Activated CD4-positive, CD25-positive, alpha-beta regulatory T cell treated with anti-CD3 and anti-CD28 coated beads, Interleukin-2, amount 50 U/mL, for 72 hours (primary cell): ENCODE measurements around the gene TMEM145.
A peak's percentile ranks its signal among the peaks of the same experiment; 100 is the strongest.
"Not testable (repeated sequence)": the region's sequence is repeated elsewhere in the genome, so short reads cannot be mapped to it uniquely, and the experiment has no call there.

Experiments used
- DNase-seq: peaks from one replicate; pipeline ENCODE4 v3.0.0; 2021

The TMEM145 gene

DNA sequence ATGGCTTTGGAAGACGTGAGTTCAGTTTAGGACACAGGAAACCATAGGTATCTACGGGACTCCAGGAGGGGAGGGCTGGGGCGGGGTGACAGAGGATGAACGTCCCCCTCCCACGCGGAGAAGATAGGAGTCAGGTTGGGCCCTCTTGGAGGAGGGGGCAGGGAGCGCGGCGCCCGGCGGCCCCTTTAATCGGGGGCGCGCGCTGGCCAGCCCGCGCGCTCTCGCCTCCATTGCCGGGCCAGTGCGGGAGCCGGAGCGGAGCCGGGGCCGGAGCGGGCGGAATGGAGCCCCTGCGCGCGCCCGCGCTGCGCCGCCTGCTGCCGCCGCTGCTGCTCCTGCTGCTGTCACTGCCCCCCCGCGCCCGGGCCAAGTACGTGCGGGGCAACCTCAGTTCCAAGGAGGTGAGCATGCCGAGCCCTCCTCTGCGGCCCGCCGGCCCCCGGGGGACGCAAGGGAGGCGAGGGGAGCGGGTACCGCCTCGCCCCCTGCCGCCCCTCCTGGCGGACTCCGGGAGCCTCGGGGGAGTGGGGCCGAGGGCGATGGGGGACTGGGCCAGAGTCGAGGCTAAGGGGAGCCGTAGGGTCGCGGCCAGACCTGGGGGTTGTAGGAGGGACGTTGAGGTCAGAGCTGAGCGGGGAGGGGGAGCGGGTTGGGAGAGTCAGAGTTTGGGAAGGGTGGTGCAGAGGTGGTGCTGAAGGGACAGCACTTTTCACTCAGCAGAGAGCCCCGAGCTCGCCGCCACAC, at the start of gene TMEM145:
Gene TMEM145 (plus strand): TSS at position 214 of the 744 bp plus-strand sequence. CDS start 68 bp downstream, at position 282.
- DNase-seq = no peak

DNA sequence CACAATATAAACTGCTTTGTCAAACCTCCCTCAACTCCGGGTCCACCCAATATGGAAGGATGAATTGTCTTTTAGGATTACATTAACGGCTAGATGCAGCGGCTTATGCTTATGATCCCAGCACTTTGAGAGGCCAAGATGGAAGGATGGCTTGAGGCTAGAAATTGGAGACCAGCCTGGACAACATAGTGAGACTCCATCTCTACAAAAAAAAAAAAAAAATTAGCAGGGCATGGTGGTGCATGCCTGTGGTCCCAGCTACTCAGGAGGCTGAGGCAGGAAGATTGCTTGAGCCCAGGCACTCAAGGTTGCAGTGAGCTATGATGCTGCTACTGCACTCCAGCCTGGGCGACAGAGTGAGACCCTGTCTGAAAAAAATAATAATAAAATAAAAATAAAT, 47.0 kb upstream of the TMEM145 start:
- not testable (repeated sequence) for DNase-seq

DNA sequence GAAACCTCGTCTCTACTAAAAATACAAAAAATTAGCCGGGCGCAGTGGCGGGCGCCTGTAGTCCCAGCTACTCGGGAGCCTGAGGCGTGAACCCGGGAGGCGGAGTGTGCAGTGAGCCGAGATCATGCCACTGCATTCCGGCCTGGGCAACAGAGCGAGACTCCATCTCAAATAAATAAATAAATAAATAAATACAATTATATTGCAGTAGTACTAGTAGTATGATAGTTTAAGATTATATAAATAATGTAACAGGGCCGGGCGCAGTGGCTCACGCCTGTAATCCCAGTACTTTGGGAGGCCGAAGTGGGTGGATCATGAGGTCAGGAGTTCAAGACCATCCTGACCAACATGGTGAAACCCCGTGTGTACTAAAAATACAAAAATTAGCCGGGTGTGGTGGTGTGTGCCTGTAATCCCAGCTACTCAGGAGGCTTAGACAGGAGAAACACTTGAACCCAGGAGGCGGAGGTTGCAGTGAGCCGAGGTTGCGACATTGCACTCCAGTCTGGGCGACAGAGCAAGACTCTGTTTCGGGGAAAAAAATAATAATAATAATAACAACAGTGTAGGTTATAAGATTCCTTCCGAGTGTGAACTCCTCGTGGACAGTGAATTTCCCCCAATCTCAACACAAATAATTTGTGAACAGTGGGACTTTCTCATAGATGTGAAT, 46.0 kb upstream of the TMEM145 start:
- not testable (repeated sequence) for DNase-seq

DNA sequence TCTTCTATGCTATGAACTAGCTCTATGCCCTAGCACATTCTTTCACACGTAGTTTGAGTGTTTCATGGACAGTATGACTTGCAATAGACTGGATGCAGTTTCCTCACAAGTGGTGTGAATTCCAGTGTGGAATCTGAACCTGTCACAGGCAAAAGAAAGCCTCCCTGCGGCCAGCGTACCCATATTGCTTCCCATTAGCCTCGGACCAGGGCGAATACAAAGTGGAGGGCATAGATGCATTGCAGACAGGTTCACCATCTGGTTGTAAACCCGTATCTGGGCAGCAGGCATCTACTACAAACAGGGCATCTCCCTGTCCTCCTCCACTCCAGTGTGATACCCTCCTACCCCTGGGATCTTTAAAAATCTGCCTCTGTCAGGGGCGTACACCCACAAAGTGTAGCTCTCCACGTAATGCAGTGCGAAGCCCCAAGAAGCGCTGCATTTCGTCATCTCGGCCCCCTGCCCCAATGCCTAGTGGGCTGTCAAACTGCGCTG, 45.4 kb upstream of the TMEM145 start:
- DNase-seq = no peak

DNA sequence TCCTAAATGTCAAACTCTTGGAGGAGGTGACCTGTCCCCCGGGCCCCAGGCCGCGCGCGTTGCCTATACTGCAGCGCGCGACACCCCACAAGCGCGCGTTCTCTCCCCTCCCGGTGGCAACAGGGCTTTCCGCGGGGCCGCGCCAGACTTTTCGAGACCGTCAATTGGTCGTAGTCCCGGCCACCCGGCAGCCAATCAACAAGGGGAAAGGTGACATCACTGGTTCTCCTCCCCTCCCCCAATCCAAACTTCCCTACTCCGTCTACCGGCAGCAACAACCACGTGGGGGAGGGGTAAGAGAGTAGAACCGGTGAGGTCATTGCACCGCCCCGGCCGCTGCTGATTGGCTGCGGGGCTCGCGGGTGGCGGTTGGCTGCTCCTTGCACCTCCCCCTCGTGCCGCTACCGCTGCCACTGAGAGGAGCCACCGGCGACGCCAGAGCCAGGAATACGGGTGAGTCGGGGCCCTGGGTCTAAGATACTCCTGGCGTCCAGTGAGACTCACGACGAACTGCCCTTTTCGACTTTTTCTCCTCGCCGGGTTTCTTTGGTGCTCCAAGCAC, 44.9 kb upstream of the TMEM145 start:
- peak; percentile 96 for DNase-seq

DNA sequence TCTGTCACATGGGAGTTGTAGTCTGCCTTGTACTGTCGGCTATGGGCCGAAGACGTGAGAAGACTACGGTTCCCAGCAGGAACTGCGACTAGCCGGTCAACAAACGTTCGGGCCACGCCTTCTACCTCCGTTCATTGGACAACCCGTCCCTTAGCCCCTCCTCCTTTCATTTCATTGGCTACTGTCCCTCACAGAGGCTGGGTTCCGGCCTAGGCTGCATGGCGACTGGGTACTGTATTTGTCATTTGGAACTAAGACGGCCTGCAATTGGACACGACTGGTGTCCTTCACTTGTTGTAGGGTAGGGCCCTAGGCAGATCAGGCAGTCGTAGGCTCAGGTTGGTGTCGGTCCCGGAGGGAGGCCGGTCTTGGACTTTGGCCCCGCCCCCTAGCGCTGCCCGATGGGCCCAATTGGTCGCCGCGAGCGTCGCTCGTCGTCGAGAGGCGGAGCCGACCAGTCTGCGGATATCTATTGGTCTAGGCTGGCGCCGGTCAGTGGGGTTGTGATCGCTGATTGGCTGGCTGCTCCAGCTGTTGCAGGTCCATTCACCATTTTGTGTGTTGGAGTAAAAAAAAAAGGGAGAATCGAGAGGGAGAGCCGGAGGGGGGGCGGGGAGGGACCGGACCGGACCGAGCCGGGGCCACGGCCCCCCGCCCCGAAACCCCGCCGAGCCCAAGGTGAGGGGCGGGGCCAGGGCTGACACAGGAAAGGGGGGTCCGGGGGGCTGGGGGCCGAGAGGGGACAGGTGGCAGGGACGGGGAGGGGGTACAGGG, 44.2 kb upstream of the TMEM145 start, which contains the start of gene CIC:
Gene CIC (plus strand): TSS at position 549 of the 774 bp plus-strand sequence. CDS start 2,532 bp downstream, outside the sequence.
- DNase-seq = peak; percentile 98

DNA sequence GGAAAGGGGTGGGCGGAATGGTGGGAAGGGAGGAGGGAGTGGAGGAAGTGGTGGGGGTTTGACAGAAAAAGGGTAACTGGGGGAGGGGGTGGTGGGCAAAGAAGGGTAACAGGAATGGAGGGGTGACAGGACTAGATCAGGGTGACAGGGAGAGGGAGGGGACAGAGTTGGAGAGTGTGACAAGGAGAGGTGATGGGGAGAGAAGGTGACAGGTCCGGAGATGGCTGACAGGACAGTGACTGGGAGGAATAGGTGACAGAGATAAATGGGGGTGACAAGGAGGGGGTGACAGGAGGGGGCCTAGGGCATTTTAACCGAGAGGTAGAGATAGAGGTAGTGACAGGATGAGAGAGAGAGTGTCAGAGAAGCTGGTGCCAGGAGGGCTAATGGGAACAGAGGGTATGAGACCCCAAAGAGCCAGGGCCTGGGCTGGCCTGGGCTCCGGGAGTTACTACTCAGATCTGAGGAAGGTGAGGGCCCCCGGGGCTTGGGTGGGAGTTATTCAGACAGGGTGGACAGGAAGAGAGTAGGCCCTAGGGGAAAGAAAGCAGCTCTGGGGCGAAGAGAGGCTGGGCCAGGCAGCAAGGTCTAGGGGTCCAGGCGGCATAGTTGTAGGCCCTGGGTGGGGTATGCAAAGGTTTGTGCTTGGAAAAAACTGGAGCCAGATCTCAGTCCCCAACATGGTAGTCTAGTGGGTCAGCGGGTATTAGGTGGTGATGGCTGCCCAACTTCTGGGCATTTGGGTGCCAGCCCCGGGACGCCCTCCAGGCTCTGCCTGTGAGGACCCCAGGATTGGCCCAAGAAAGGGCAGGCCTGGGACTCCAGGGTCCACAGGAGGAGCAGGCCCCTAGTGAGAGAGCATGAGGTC, 43.4 kb upstream of the TMEM145 start:
- DNase-seq = no peak

DNA sequence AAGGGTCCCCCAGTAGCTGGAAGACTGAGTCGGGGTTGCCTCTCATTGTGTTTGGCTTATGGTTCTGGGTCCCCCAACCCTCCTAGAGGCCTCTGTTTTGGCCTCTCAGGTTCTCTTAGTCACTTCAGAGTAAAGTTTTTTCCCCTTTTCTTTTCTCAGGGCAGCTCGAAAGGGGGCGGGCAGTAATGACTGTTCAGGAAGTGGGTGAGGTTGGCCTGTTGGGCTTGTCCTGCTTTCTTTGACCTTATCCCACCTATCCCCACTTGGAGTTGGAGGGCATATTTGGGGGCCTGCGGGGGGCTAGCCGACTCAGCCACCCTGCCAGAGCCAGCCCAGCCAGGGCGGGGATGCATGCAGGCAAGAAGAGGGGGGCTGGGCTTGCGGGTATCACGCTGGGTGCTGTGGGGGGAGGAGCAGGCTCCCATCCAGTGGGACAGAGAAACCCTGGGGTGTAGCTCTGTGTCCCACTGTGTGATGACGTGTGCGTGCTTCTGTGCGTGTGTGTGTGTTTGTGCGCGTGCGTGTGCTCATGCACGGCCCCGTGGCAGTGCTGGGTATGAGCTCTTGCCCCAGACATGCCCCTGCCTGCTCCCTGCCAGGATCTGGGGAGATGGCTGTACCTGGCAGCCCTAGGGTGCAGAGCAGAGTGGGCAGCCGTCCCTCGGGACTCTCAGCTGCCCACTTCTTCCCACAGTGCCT, 42.6 kb upstream of the TMEM145 start:
- DNase-seq = peak; percentile 59

DNA sequence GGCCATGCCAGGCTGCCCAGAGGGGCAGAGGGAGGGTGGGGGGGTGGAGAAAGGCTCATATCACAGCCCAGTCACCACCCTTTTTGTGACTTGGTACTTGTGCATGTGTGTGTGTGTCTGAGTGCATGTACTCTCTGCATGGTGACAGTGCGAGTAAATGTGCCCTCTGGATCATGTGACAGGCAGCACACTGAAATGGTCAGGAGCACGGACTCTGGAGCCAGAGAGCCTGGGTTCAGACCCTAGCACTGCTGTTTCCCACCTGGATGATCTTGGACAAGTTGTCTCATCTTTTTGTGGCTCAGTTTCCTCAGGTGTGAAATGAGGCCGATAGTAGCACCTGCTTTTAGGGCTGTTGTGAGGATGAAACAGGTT, 42.1 kb upstream of the TMEM145 start:
- DNase-seq = no peak

DNA sequence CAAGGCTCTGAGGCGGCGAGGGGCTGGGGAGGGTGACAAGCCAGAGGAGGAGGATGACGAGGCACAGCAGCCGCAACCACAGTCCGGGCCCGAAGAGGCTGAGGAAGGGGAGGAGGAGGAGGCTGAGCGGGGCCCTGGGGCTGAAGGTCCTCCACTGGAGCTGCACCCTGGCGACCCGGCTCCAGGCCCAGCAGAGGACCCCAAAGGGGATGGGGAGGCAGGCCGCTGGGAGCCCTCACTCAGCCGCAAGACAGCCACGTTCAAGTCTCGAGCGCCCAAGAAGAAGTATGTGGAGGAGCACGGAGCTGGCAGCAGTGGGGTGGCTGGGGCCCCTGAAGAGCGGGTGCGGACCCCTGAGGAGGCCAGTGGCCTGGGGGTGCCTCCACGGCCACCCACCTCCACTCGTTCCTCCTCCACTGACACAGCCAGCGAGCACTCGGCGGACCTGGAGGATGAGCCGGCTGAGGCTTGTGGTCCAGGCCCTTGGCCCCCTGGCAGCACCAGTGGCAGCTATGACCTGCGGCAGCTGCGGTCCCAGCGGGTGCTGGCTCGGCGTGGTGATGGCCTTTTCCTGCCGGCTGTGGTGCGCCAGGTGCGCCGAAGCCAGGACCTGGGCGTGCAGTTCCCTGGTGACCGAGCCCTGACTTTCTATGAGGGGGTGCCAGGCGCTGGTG, 41.1 kb upstream of the TMEM145 start:
- no peak for DNase-seq

DNA sequence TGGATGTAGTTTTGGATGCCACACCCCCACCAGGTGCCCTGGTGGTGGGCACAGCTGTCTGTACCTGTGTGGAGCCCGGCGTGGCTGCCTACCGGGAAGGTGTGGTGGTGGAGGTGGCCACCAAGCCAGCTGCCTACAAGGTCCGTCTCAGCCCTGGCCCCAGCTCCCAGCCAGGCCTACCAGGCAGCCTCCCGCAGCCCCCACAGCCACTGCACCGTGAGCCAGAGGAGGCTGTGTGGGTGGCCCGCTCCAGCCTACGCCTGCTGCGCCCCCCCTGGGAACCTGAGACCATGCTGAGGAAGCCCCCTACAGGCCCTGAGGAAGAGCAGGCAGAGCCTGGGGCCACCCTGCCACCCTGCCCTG, 40.6 kb upstream of the TMEM145 start:
- DNase-seq = no peak

DNA sequence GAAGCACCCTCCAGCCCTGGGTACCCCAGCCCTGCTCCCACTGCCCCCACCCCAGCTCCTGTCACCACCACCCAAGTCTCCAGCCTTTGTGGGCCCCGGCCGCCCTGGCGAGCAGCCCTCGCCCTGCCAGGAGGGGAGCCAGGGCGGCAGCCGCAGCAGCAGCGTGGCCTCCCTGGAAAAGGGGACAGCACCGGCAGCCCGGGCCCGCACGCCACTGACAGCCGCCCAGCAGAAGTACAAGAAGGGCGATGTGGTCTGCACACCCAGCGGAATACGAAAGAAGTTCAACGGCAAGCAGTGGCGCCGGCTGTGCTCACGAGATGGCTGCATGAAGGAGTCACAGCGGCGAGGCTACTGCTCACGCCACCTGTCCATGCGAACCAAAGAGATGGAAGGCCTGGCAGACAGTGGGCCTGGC, 40.1 kb upstream of the TMEM145 start:
- DNase-seq = no peak

DNA sequence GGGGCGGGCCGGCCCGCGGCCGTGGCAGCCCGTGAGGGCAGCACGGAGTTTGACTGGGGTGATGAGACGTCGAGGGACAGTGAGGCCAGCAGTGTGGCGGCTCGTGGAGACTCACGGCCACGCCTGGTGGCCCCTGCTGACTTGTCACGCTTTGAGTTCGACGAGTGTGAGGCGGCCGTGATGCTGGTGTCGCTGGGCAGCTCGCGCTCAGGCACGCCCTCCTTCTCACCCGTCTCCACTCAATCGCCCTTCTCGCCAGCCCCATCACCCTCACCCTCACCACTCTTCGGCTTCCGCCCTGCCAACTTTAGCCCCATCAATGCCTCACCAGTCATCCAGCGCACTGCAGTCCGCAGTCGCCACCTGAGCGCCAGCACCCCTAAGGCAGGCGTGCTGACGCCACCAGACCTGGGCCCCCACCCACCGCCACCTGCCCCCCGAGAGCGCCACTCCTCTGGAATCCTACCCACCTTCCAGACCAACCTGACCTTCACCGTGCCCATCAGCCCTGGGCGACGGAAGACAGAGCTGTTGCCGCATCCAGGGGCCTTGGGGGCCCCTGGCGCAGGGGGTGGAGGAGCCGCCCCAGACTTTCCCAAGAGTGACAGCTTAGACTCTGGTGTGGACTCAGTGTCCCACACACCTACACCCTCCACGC, 39.6 kb upstream of the TMEM145 start:
- no peak for DNase-seq

DNA sequence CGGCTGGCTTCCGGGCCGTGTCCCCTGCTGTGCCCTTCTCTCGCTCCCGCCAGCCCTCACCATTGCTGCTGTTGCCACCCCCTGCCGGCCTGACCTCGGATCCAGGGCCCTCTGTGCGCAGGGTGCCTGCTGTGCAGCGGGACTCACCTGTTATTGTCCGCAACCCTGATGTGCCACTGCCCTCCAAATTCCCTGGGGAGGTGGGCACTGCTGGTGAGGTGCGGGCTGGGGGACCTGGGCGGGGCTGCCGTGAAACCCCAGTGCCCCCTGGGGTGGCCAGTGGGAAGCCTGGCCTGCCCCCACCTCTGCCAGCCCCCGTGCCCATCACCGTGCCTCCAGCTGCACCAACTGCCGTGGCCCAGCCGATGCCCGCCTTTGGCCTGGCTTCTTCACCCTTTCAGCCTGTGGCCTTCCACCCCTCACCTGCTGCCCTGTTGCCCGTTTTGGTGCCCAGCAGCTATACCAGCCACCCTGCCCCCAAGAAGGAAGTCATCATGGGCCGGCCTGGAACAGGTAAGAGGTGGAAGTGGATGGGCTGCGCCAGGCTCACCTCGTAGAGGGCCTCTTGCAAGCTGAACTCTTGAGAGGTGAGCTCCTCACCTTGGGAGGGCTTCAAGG, 38.9 kb upstream of the TMEM145 start:
- DNase-seq = no peak

DNA sequence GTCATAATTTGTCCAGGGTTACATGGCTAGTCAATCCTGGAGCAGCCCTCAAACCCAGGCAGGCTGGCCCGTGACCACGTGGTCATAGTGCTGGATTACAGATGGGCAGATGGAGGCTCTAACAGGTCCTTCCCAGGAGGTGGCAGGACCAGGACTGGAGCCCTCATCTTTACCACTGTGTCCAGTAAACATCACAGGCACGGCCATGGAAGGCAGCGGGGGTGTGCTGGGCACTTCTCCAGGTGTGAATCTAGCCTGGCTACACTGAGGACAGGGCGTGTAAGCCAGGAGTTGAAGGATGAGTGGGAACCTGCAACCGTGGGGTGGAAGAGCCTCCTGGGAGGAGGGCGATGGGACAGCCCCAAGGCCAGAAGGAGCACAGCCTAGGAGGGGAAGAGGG, 38.0 kb upstream of the TMEM145 start:
- no peak for DNase-seq

DNA sequence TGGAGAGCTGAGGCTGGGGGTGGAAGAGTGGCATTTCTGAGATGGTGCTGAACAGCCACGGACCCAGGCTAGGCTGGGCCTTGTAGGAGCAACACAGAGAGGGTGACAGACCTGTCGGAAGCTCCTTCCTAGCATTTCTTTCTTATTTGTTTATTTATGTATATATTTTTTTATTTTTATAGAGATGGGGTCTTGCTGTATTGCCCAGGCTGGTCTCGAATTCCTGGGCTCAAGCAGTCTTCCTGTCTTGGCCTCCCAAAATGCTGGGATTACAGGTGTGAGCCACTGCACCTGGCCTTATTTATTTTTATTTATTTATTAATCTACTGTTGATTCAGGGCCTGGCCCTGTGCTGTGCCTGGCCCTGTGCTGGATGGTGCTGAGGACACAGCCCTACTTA, 37.6 kb upstream of the TMEM145 start:
- no peak for DNase-seq

DNA sequence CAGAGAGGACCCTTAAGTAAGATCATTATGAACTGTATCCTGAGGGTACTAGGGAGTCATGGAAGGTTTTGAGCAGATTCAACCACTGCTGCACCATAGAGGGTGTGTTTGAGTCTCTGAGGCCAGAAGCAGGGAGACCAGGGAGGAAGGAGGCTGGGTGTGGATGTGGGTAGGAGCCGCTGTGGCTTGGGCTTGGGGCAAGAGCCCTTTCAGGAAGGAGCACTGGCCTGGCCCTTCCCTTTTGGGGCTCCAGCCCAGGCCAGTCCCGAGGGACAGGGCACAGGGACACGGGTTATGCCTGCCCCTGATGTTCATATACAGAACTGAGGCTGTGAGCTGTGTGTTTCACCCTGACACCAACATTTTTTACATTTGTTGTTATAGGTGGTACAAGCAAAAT, 36.8 kb upstream of the TMEM145 start:
- no peak for DNase-seq

DNA sequence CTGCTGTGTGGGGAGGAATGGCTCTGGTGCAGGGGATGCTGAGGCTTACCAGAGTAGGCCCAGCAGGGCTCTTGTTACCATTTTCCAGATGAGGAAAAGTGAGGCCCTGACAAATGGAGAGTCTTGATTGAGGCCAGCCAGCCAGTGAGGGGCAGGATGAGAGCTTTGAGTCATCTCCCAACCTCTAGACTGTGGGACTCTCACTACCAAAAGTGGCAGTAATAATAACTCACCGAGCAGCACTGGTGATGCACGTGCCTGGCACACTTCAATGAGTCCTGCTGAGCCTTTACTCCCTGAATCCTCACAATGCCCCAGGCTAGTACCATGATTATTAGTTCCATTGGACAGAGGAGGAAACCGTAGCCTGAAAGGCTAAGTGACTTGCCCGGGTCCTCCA, 36.3 kb upstream of the TMEM145 start:
- no peak for DNase-seq

DNA sequence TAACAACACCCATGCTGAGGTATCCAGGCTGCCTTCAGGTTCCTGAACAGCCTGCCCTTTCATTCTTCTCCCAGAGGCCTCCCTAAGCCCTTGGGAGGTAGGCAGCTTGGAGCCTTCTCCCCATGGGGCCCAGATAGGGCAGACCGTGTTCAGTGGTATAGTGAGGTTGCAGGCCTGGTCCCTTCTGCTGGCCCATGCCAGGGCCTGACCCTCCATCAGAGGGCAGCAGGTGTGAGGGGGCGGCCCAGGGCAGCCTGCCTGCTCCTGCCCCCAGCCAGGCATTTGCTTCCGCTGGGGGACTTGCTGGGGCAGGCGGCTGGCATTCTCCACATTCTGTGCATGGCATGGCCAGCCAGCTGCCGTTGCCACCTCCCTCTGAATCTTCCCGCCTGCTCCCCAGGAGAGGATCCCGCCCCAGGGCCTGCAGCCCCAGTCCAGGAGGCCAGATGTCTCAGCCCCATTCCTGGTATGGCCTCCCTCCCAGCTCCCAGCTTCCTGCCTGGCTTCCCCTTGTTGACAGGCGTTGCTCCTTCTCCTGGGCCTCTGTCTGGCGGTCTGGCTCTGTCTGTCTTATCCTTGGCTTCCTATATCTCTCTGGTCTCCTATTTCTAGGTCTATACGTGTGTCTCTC, 35.2 kb upstream of the TMEM145 start:
- no peak for DNase-seq
